ENCODE results near the gene SLC29A4. TPM values are rescaled to one million over a fixed set of nuclear protein-coding genes. Genes with fewer than 3 reads are reported as not detected.

SLC29A4 gene
- total and polyA plus RNA-seq, 2 of the 13 experiments (the other 11 are each of a cell fraction or from before 2014, with no cell fraction given): 29.7 to 31.7 TPM

GRCh38 chr7:5238500-5238899, 44.2 kb upstream of the SLC29A4 start (continued):
- TF ChIP-seq ZNF225 (CRISPR knock-in tag; IDR thresholded peaks at IDR 0.05) (no peak), ATF7-NPFF (CRISPR knock-in tag; IDR thresholded peaks at IDR 0.05; ENCODE audit: low read depth) (no peak), YEATS2 (CRISPR knock-in tag; IDR thresholded peaks at IDR 0.05; ENCODE audit: borderline replicate concordance) (no peak), FOXO1 (CRISPR knock-in tag; IDR thresholded peaks at IDR 0.05) (peak; percentile 10; the same call in 1 of the 2 replicates), ZNF747 (CRISPR knock-in tag; IDR thresholded peaks at IDR 0.05; ENCODE audit: borderline replicate concordance) (no peak; the same call in 1 of the 2 replicates), ZNF468 (CRISPR knock-in tag; IDR thresholded peaks at IDR 0.05) (no peak), ZNF558 (CRISPR knock-in tag; IDR thresholded peaks at IDR 0.05; ENCODE audit: borderline replicate concordance) (no peak), ELF4 (CRISPR knock-in tag; IDR thresholded peaks at IDR 0.05; ENCODE audit: borderline replicate concordance) (no peak), ZIK1 (CRISPR knock-in tag; IDR thresholded peaks at IDR 0.05; ENCODE audit: borderline replicate concordance, low read depth) (no peak), RFXAP (CRISPR knock-in tag; IDR thresholded peaks at IDR 0.05; ENCODE audit: borderline replicate concordance) (no peak), TGIF2 (CRISPR knock-in tag; IDR thresholded peaks at IDR 0.05) (no peak), POLR2AphosphoS5 (IDR thresholded peaks at IDR 0.05; ENCODE audit: low read depth, low read length) (no peak), JARID2 (CRISPR knock-in tag; IDR thresholded peaks at IDR 0.05; ENCODE audit: insufficient replicate concordance) (no peak), ZNF10 (CRISPR knock-in tag; IDR thresholded peaks at IDR 0.05; ENCODE audit: borderline replicate concordance, low read depth) (no peak), MEF2D (CRISPR knock-in tag; IDR thresholded peaks at IDR 0.05) (no peak), HMGXB4 (CRISPR knock-in tag; IDR thresholded peaks at IDR 0.05; ENCODE audit: borderline replicate concordance in 1 of 2, low read depth in 1 of 2) (no peak; a peak in 1 of 4 replicates), PITX1 (CRISPR knock-in tag; IDR thresholded peaks at IDR 0.05) (peak; percentile 69; the same call in 1 of the 2 replicates), DDIT3 (CRISPR knock-in tag; IDR thresholded peaks at IDR 0.05) (no peak), RELA (CRISPR knock-in tag; IDR thresholded peaks at IDR 0.05) (no peak), TRIM24 (CRISPR knock-in tag; IDR thresholded peaks at IDR 0.05) (no peak), NKX3-1 (CRISPR knock-in tag; IDR thresholded peaks at IDR 0.05) (no peak), GATAD1 (CRISPR knock-in tag; IDR thresholded peaks at IDR 0.05) (no peak), THRA (CRISPR knock-in tag; IDR thresholded peaks at IDR 0.05; ENCODE audit: borderline replicate concordance) (peak; percentile 54; the same call in 1 of the 2 replicates), HNF4A (CRISPR knock-in tag; IDR thresholded peaks at IDR 0.05) (peak; percentile 94)
- TF ChIP-seq, protein P1, sequence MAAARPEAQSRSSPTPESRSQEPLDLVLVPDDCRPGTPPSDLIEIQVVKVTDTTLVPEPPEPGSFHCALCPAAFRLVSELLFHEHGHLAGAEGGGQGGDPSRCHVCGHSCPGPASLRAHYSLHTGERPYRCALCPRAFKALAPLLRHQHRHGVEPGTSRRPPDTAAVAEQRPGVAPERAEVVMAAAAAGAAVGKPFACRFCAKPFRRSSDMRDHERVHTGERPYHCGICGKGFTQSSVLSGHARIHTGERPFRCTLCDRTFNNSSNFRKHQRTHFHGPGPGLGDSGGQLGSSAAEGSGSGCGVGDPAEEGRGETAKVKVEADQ (CRISPR knock-in tag; IDR thresholded peaks at IDR 0.05; ENCODE audit: borderline replicate concordance): 0 out of 2 replicates have a peak, but pooled peaks have one; percentile 29
- TF ChIP-seq, protein P2, sequence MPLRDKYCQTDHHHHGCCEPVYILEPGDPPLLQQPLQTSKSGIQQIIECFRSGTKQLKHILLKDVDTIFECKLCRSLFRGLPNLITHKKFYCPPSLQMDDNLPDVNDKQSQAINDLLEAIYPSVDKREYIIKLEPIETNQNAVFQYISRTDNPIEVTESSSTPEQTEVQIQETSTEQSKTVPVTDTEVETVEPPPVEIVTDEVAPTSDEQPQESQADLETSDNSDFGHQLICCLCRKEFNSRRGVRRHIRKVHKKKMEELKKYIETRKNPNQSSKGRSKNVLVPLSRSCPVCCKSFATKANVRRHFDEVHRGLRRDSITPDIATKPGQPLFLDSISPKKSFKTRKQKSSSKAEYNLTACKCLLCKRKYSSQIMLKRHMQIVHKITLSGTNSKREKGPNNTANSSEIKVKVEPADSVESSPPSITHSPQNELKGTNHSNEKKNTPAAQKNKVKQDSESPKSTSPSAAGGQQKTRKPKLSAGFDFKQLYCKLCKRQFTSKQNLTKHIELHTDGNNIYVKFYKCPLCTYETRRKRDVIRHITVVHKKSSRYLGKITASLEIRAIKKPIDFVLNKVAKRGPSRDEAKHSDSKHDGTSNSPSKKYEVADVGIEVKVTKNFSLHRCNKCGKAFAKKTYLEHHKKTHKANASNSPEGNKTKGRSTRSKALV (CRISPR knock-in tag; IDR thresholded peaks at IDR 0.05): peak; percentile 96
